Measurements from ENCODE around the gene GABRR3.

The GABRR3 gene

GRCh38 chr3:97960993-97961766 is 73.9 kb downstream of the GABRR3 start:
- no peaks in the 10 kb centered on the region for H3K9me3 ChIP-seq (ENCODE audit: control insufficient read depth, insufficient read depth, low read depth, low read length)
- peaks cover 0 to 60% of the 10 kb centered on the region in 2 experiments; a peak in 2 of 3 replicates for H3K36me3 ChIP-seq (ENCODE audit: control insufficient read depth in 2 of 2, insufficient read depth in 1 of 2, low read length in 2 of 2)
- H3K4me1 ChIP-seq (ENCODE audit: control insufficient read depth, insufficient read depth, low read length): peaks cover 2% of the 10 kb centered on the region
- no peak overlapping the region for H3K4me3 ChIP-seq (ENCODE audit: low read depth, low read length)
- TF ChIP-seq ZNF529 (tag by site-specific recombination; IDR thresholded peaks at IDR 0.05; ENCODE audit: insufficient replicate concordance): no peak
- TF ChIP-seq ZIC2 (tag by site-specific recombination; IDR thresholded peaks at IDR 0.05): no peak
- no peak for TF ChIP-seq ZNF792 (tag by site-specific recombination; IDR thresholded peaks at IDR 0.05)
- TF ChIP-seq ZNF585B (tag by site-specific recombination; IDR thresholded peaks at IDR 0.05): no peak
- no peak for TF ChIP-seq ZNF513 (tag by site-specific recombination; IDR thresholded peaks at IDR 0.05)
- no peak for TF ChIP-seq BCL11A (tag by site-specific recombination; IDR thresholded peaks at IDR 0.05; ENCODE audit: low read depth)
- TF ChIP-seq PRDM1 (tag by site-specific recombination; IDR thresholded peaks at IDR 0.05): no peak
- no peak for TF ChIP-seq EGR2 (tag by site-specific recombination; IDR thresholded peaks at IDR 0.05; ENCODE audit: low read depth)
- TF ChIP-seq, protein P1, sequence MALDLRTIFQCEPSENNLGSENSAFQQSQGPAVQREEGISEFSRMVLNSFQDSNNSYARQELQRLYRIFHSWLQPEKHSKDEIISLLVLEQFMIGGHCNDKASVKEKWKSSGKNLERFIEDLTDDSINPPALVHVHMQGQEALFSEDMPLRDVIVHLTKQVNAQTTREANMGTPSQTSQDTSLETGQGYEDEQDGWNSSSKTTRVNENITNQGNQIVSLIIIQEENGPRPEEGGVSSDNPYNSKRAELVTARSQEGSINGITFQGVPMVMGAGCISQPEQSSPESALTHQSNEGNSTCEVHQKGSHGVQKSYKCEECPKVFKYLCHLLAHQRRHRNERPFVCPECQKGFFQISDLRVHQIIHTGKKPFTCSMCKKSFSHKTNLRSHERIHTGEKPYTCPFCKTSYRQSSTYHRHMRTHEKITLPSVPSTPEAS (tag by site-specific recombination; IDR thresholded peaks at IDR 0.05): no peak
- no peak for TF ChIP-seq GLIS2 (tag by site-specific recombination; IDR thresholded peaks at IDR 0.05)
- no peak overlapping the region for H3K27ac ChIP-seq (ENCODE audit: extremely low read depth, low read depth, low read length)
- POLR2A ChIA-PET: no interaction called here
- CTCF ChIA-PET: interaction anchor here (0.7 kb wide), 1 partner anchor 138 kb away, joined by 4 read pairs; no protein-coding TSS in a partner anchor

- ChIA-PET POLR2A (no interaction called here), CTCF (interaction anchor here (0.7 kb wide), 1 partner anchor 139 kb away, joined by 4 read pairs; no protein-coding TSS in a partner anchor)
- Histone ChIP-seq H3K4me1 (ENCODE audit: control insufficient read depth, insufficient read depth, low read length) (peaks cover 2% of the 10 kb centered on the region), H3K27ac (ENCODE audit: extremely low read depth, low read depth, low read length) (no peak overlapping the region), H3K9me3 (ENCODE audit: control insufficient read depth, insufficient read depth, low read depth, low read length) (no peaks in the 10 kb centered on the region), H3K4me3 (ENCODE audit: low read depth, low read length) (no peak overlapping the region), H3K36me3 (ENCODE audit: control insufficient read depth in 2 of 2, insufficient read depth in 1 of 2, low read length in 2 of 2) (peaks cover 0 to 60% of the 10 kb centered on the region in 2 experiments; a peak in 2 of 3 replicates)
- no peak for TF ChIP-seq ZNF747 (tag by site-specific recombination; IDR thresholded peaks at IDR 0.05)
- no peak for TF ChIP-seq YY2 (tag by site-specific recombination; IDR thresholded peaks at IDR 0.05)
- no peak for TF ChIP-seq ZNF202 (tag by site-specific recombination; IDR thresholded peaks at IDR 0.05; ENCODE audit: borderline replicate concordance)
- no peak for TF ChIP-seq RBAK (tag by site-specific recombination; IDR thresholded peaks at IDR 0.05)
- TF ChIP-seq ZNF768 (tag by site-specific recombination; IDR thresholded peaks at IDR 0.05): no peak
- no peak for TF ChIP-seq BCL6B (tag by site-specific recombination; IDR thresholded peaks at IDR 0.05)
- no peak for TF ChIP-seq ZNF623 (tag by site-specific recombination; IDR thresholded peaks at IDR 0.05)
- no peak for TF ChIP-seq ZNF112 (tag by site-specific recombination; IDR thresholded peaks at IDR 0.05)
- TF ChIP-seq YY1 (tag by site-specific recombination; IDR thresholded peaks at IDR 0.05): no peak
- TF ChIP-seq ZBTB17 (tag by site-specific recombination; IDR thresholded peaks at IDR 0.05): no peak
- TF ChIP-seq ZNF324 (tag by site-specific recombination; IDR thresholded peaks at IDR 0.05): no peak
- TF ChIP-seq ZXDB (tag by site-specific recombination; IDR thresholded peaks at IDR 0.05): no peak
- TF ChIP-seq, protein P2, sequence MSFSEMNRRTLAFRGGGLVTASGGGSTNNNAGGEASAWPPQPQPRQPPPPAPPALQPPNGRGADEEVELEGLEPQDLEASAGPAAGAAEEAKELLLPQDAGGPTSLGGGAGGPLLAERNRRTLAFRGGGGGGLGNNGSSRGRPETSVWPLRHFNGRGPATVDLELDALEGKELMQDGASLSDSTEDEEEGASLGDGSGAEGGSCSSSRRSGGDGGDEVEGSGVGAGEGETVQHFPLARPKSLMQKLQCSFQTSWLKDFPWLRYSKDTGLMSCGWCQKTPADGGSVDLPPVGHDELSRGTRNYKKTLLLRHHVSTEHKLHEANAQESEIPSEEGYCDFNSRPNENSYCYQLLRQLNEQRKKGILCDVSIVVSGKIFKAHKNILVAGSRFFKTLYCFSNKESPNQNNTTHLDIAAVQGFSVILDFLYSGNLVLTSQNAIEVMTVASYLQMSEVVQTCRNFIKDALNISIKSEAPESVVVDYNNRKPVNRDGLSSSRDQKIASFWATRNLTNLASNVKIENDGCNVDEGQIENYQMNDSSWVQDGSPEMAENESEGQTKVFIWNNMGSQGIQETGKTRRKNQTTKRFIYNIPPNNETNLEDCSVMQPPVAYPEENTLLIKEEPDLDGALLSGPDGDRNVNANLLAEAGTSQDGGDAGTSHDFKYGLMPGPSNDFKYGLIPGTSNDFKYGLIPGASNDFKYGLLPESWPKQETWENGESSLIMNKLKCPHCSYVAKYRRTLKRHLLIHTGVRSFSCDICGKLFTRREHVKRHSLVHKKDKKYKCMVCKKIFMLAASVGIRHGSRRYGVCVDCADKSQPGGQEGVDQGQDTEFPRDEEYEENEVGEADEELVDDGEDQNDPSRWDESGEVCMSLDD (tag by site-specific recombination; IDR thresholded peaks at IDR 0.05): no peak
- TF ChIP-seq ZNF654 (tag by site-specific recombination; IDR thresholded peaks at IDR 0.05; ENCODE audit: low read depth): no peak
- no peak for TF ChIP-seq ZNF548 (tag by site-specific recombination; IDR thresholded peaks at IDR 0.05)
- no peak for TF ChIP-seq ZNF266 (tag by site-specific recombination; IDR thresholded peaks at IDR 0.05; ENCODE audit: low read depth)
- no peak for TF ChIP-seq ZNF580 (tag by site-specific recombination; IDR thresholded peaks at IDR 0.05)
Measured at GRCh38 chr3:97960551-97960950, 74.6 kb downstream of the GABRR3 start.

Measured in HEK293 (cell line).